SU-DHL-6 (cell line): ENCODE measurements around the gene SRPK3.

Experiments
- H2AFZ ChIP-seq: fragments of 200-600 bp; sonication (generic); 2 replicates; pipeline ENCODE4 v1.6.1; 2014; ENCODE audit warnings: low read depth, mild to moderate bottlenecking, moderate library complexity, mixed read lengths, antibody characterized with exemption, low read length; ENCODE audit not compliant: severe bottlenecking
- H3F3A ChIP-seq: fragments of 200-600 bp; shearing (Covaris generic); 2 replicates; pipeline ENCODE4 v1.6.0; 2016; ENCODE audit warnings: antibody characterized with exemption, mild to moderate bottlenecking; ENCODE audit not compliant: insufficient read depth
- H3K27ac ChIP-seq: fragments of 200-600 bp; sonication (generic); 2 replicates; pipeline ENCODE4 v1.5.1; 2016; ENCODE audit warnings: low read depth, mild to moderate bottlenecking, low read length, moderate library complexity, mixed read lengths
- H3K27me3 ChIP-seq: fragments of 200-600 bp; sonication (generic), shearing (Covaris generic); 2 replicates; pipeline ENCODE4 v1.6.0; 2014; ENCODE audit warnings: mild to moderate bottlenecking, low read length
- H3K36me3 ChIP-seq: fragments of 200-600 bp; sonication (generic); 2 replicates; pipeline ENCODE4 v1.6.1; 2014; ENCODE audit warnings: mild to moderate bottlenecking, low read length, mixed read lengths
- H3K4me2 ChIP-seq: fragments of 300-600, 200-600 bp; shearing (Covaris generic), sonication (generic); 2 replicates; pipeline ENCODE4 v1.6.0; 2014; ENCODE audit warnings: low read length, low read depth, mild to moderate bottlenecking; ENCODE audit not compliant: poor library complexity, severe bottlenecking
- H3K4me3 ChIP-seq: fragments of 200-600 bp; sonication (generic); 2 replicates; pipeline ENCODE4 v1.5.1; 2014; ENCODE audit warnings: antibody characterized with exemption, low read length, mild to moderate bottlenecking, mixed read lengths; ENCODE audit not compliant: insufficient read depth, poor library complexity, severe bottlenecking
- H3K79me2 ChIP-seq: fragments of 200-600 bp; sonication (generic); 2 replicates; pipeline ENCODE4 v1.6.1; 2014; ENCODE audit warnings: mild to moderate bottlenecking, low read length, moderate library complexity; ENCODE audit not compliant: insufficient read depth
- H3K9ac ChIP-seq: fragments of 200-600 bp; sonication (generic); 2 replicates; pipeline ENCODE4 v1.7.0; 2014; ENCODE audit warnings: mild to moderate bottlenecking, low read length
- H3K9me2 ChIP-seq: fragments of 200-600 bp; sonication (generic); replicated peaks from 2 replicates; pipeline ENCODE4 v1.6.1; 2014; ENCODE audit warnings: low read length; ENCODE audit not compliant: insufficient read depth
- H3K9me3 ChIP-seq: fragments of 200-600 bp; sonication (generic); 2 replicates; pipeline ENCODE4 v1.6.1; 2014; ENCODE audit warnings: low read length, mixed read lengths; ENCODE audit not compliant: insufficient read depth
- H4K20me1 ChIP-seq: fragments of 200-600 bp; sonication (generic); 2 replicates; pipeline ENCODE4 v1.6.1; 2014; ENCODE audit warnings: low read depth, mild to moderate bottlenecking, antibody characterized with exemption, low read length, moderate library complexity, mixed read lengths
- CTCF ChIP-seq: fragments of 200-600 bp; sonication (generic); IDR thresholded peaks from one replicate; pipeline ENCODE4 v1.5.1; 2017; ENCODE audit warnings: antibody characterized with exemption, mild to moderate bottlenecking, low read length, moderate library complexity; ENCODE audit not compliant: insufficient read depth, poor library complexity, severe bottlenecking
- EZH2phosphoT487 ChIP-seq: fragments of 200-600 bp; sonication (generic), shearing (Covaris generic); conservative IDR thresholded peaks from 2 replicates; pipeline ENCODE4 v1.6.1; 2018; ENCODE audit warnings: mild to moderate bottlenecking, antibody characterized with exemption, low read length, moderate library complexity, mixed read lengths

The SRPK3 gene

GRCh38 chrX:153818571-153819383 is 37.9 kb downstream of the SRPK3 start:
- H3K27ac ChIP-seq: no peak overlapping the region

GRCh38 chrX:153819384-153820040 is 38.7 kb downstream of the SRPK3 start:
- no peaks in the 10 kb centered on the region for H3K9me3 ChIP-seq
- H2AFZ ChIP-seq: no peak overlapping the region
- no peak overlapping the region for H3K4me3 ChIP-seq
- no peaks in the 10 kb centered on the region for H3K79me2 ChIP-seq
- TF ChIP-seq CTCF (no peak), EZH2phosphoT487 (no peak)
- H3F3A ChIP-seq: no peaks in the 10 kb centered on the region
- H4K20me1 ChIP-seq: no peaks in the 10 kb centered on the region
- H3K27me3 ChIP-seq: no peaks in the 10 kb centered on the region
- no peak overlapping the region for H3K27ac ChIP-seq
- no peak overlapping the region for H3K9ac ChIP-seq
- H3K36me3 ChIP-seq: no peaks in the 10 kb centered on the region
- H3K9me2 ChIP-seq: no peaks in the 10 kb centered on the region
- H3K4me2 ChIP-seq: no peak overlapping the region

More at GRCh38 chrX:153818571-153819383, 37.9 kb downstream of the SRPK3 start:
- no peak overlapping the region for H3K9ac ChIP-seq
- H3K9me3 ChIP-seq: no peaks in the 10 kb centered on the region
- no peaks in the 10 kb centered on the region for H4K20me1 ChIP-seq
- no peaks in the 10 kb centered on the region for H3K27me3 ChIP-seq
- no peak overlapping the region for H3K4me3 ChIP-seq
- no peak for TF ChIP-seq CTCF
- no peak for TF ChIP-seq EZH2phosphoT487
- no peak overlapping the region for H2AFZ ChIP-seq
- no peaks in the 10 kb centered on the region for H3K79me2 ChIP-seq
- H3K4me2 ChIP-seq: no peak overlapping the region
- H3K36me3 ChIP-seq: no peaks in the 10 kb centered on the region
- H3F3A ChIP-seq: no peaks in the 10 kb centered on the region
- H3K9me2 ChIP-seq: no peaks in the 10 kb centered on the region

GRCh38 chrX:153820601-153821000 is 39.8 kb downstream of the SRPK3 start:
- Histone ChIP-seq H3K9ac (no peak overlapping the region), H3K9me2 (no peaks in the 10 kb centered on the region), H3K27me3 (no peaks in the 10 kb centered on the region), H4K20me1 (no peaks in the 10 kb centered on the region), H3K36me3 (no peaks in the 10 kb centered on the region), H2AFZ (no peak overlapping the region), H3K27ac (no peak overlapping the region), H3K4me3 (no peak overlapping the region), H3K9me3 (no peaks in the 10 kb centered on the region), H3K4me2 (no peak overlapping the region), H3K79me2 (no peaks in the 10 kb centered on the region), H3F3A (no peaks in the 10 kb centered on the region)
- no peak for TF ChIP-seq EZH2phosphoT487
- TF ChIP-seq CTCF: no peak
